ENCODE measurements around the gene C19orf47. TPM values are rescaled to one million over a fixed set of nuclear protein-coding genes. Genes with fewer than 3 reads are reported as not detected.

Gene C19orf47
- total RNA-seq, 1 donor from 2014 or later = 14.6 TPM

DNA sequence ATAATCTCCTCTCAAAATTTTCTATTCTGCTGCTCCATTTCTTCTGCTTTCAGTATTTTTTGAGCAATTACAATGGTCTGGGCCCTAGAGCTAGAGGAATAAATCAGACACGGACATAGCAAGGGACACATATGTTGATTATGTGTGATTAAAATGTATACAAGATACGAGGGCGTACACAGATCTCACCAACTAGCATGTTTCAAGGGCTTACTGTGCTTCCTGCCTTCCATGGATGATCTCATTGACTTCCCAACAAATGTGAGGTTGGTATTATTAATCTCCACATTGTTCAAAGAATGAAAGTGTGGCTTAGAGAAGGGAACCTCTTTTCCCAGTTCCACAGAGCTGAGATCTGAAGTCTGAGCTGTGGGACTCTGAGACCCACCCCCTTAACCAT lies 9.4 kb upstream of the C19orf47 start:
- Mint-ChIP-seq H3K27ac (no peak overlapping the region), H3K9me3 (no peaks in the 10 kb centered on the region), H3K4me1 (peaks cover 32% of the 10 kb centered on the region), H3K27me3 (no peaks in the 10 kb centered on the region), H3K36me3 (ENCODE audit: low read depth) (peaks cover 5% of the 10 kb centered on the region), H3K4me3 (no peak overlapping the region)
- intact Hi-C loops (cut with micrococcal nuclease) = no loop called here
- ChIA-PET CTCF (interaction anchor here (1.2 kb wide), 1 partner anchor 52 kb away, joined by 3 read pairs; no protein-coding TSS in a partner anchor), POLR2A (no interaction called here)
- TF ChIP-seq, protein P1, sequence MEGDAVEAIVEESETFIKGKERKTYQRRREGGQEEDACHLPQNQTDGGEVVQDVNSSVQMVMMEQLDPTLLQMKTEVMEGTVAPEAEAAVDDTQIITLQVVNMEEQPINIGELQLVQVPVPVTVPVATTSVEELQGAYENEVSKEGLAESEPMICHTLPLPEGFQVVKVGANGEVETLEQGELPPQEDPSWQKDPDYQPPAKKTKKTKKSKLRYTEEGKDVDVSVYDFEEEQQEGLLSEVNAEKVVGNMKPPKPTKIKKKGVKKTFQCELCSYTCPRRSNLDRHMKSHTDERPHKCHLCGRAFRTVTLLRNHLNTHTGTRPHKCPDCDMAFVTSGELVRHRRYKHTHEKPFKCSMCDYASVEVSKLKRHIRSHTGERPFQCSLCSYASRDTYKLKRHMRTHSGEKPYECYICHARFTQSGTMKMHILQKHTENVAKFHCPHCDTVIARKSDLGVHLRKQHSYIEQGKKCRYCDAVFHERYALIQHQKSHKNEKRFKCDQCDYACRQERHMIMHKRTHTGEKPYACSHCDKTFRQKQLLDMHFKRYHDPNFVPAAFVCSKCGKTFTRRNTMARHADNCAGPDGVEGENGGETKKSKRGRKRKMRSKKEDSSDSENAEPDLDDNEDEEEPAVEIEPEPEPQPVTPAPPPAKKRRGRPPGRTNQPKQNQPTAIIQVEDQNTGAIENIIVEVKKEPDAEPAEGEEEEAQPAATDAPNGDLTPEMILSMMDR (IDR thresholded peaks at IDR 0.05) = no peak
- ATAC-seq (ENCODE audit: low read depth) = no peak
- DNase-seq = no peak

DNA sequence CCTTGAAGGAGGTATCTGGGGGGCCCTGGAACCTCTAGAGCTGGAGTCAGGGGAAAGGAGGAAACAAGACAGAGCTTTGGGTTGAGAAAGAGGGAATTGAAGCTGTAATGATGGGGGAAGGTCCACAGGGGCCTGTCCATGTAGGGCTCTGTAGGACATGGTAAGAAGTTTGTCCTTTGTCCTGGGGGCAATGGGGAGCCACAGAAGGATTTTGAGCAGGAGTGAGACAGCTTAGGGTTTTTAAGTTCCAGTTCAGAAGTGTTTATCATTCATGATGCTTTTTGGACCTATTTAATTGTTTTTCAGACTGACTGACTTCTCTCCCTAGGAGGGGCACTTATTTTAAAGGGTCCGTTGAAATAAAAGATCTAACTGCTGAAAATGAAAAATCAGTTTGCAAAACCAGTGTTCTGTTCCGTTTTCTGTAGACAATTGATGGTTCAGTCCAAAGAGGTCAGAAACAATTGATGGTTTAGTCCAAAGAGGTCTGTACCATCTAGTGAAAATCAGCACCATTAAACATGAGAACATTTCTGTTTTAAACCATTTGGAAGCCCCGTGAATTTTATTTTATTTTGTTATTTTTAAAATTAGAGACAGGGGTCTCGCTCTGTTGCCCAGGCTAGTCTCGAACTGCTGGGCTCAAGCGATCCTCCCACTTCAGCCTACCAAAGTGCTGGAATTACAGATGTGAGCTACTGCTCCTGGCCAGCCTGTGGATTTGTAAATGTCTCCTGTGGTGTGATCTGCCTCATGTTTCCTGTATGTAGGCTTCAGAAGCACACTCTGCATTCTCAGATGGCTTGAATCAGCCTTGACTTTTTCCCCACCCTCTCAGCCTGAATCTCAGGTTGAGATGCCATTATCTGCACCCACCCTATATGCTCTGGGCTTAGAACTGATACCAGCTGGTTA lies 8.7 kb upstream of the C19orf47 start:
- TF ChIP-seq, protein P1 (IDR thresholded peaks at IDR 0.05) = no peak
- intact Hi-C loops (cut with micrococcal nuclease) = no loop called here
- no peak for DNase-seq
- CTCF ChIA-PET = interaction anchor here (1.2 kb wide), 1 partner anchor 51 kb away, joined by 3 read pairs; no protein-coding TSS in a partner anchor
- POLR2A ChIA-PET = interaction anchor here (1.0 kb wide), 1 partner anchor 9 kb away, joined by 5 read pairs; the partner anchor contains the start of genes C19orf47 and PLD3
- H3K4me3 Mint-ChIP-seq = no peak overlapping the region
- ATAC-seq (ENCODE audit: low read depth) = no peak
- peaks cover 32% of the 10 kb centered on the region for H3K4me1 Mint-ChIP-seq
- peaks cover 5% of the 10 kb centered on the region for H3K36me3 Mint-ChIP-seq (ENCODE audit: low read depth)
- no peaks in the 10 kb centered on the region for H3K9me3 Mint-ChIP-seq
- no peak overlapping the region for H3K27ac Mint-ChIP-seq
- H3K27me3 Mint-ChIP-seq = no peaks in the 10 kb centered on the region

DNA sequence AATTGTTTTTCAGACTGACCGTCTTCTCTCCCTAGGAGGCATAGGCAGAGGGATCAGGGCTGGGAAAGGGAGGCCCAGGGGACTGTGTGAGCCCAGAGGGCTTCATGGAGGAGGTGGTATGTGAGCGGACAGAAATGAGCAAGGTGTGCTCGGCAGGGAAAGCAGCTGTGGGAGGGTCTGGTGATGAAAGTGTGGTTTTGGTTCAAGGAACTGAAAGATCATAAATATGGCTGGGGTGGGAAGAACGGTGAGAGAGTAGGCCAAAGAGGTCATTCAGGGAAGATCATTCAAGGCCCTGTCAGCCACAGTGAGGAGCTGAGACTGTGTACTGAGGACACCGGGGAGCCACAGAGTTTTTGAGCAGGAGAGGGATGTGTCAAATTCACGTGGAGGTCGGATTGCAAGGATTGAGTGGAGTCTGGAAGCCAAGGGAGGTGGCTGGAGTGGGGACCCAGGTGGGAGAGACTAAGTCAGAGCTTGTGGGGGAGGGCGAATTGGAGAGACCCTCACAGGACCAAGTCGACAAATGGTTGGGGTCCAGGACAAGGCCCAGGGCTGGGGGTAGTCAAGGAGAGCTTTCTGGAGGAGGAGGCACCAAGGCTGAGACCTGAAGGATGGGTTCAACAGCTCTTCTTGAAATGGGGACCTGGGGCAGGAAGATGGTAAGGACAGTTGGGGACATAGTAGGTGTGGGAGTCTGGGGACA lies 7.9 kb upstream of the C19orf47 start:
- Mint-ChIP-seq H3K36me3 (ENCODE audit: low read depth) (peaks cover 5% of the 10 kb centered on the region), H3K27ac (no peak overlapping the region), H3K4me3 (no peak overlapping the region), H3K27me3 (no peaks in the 10 kb centered on the region), H3K4me1 (peaks cover 32% of the 10 kb centered on the region), H3K9me3 (no peaks in the 10 kb centered on the region)
- TF ChIP-seq, protein P1 (IDR thresholded peaks at IDR 0.05) = no peak
- DNase-seq (no peak), ATAC-seq (ENCODE audit: low read depth) (no peak)
- intact Hi-C loops (cut with micrococcal nuclease) = no loop called here
- ChIA-PET CTCF (no interaction called here), POLR2A (interaction anchor here (1.0 kb wide), 1 partner anchor 8 kb away, joined by 5 read pairs; the partner anchor contains the start of genes C19orf47 and PLD3)

DNA sequence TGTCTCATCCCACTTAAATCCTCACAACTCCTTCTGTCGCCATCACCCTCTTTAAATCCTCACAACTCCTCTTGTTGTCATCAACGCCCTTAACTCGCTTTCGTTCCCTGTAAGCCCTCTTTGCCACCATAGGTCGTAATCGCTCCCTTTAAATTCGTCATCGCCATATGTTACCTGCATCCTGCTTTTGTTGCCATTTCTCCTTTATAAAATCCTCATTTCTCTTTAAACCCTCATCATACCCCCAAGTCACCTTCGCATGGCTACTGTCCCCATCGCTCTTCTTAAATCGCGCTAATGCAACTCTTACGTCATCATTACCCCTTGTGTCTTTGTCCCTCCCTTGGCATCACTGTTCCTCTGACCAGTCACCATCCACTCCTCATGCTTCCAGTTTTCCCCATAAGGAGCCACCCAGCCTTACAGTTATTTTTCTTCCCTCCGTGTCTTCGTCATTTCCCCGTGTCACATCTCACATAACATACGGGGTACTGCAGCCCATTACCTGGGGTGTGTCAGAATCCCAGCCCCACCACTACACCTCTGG lies 837 bp upstream of the C19orf47 start:
- H3K4me3 Mint-ChIP-seq = peak overlapping the region; percentile 90
- ChIA-PET CTCF (no interaction called here), POLR2A (interaction anchor here (0.7 to 2.6 kb wide), 14 partner anchors 10 to 915 kb away, joined by 3 to 15 read pairs (median 7); partner anchors contain the start of genes AKT2, BLVRB, HNRNPUL1 and RAB4B)
- peak overlapping the region; percentile 75 for H3K27ac Mint-ChIP-seq
- intact Hi-C loops (cut with micrococcal nuclease) = loop anchor here (1.0 to 5.0 kb wide), 11 partner anchors 54 to 525 kb away; partner anchors contain the start of genes AKT2, BLVRB, MAP3K10 and SERTAD3
- no peaks in the 10 kb centered on the region for H3K9me3 Mint-ChIP-seq
- H3K27me3 Mint-ChIP-seq = no peaks in the 10 kb centered on the region
- TF ChIP-seq, protein P1 (IDR thresholded peaks at IDR 0.05) = no peak
- ATAC-seq (ENCODE audit: low read depth) (no peak), DNase-seq (no peak)
- peaks cover 28% of the 10 kb centered on the region for H3K4me1 Mint-ChIP-seq
- H3K36me3 Mint-ChIP-seq (ENCODE audit: low read depth) = peaks cover 8% of the 10 kb centered on the region
